ENCODE data around the gene ZNF526.
"Not testable (repeated sequence)": the region's sequence is repeated elsewhere in the genome, so short reads cannot be mapped to it uniquely, and the experiment has no call there.

The ZNF526 gene

GRCh38 chr19:42248270-42249148 lies 28.4 kb downstream of the ZNF526 start:
- no peak for DNase-seq

GRCh38 chr19:42249149-42249750 lies 29.1 kb downstream of the ZNF526 start:
- DNase-seq, result no peak

- DNase-seq, result no peak
These were observed 29.7 kb downstream of the ZNF526 start for GRCh38 chr19:42249769-42250168.

- no peak for DNase-seq
These were observed 30.1 kb downstream of the ZNF526 start for GRCh38 chr19:42250183-42250665.

GRCh38 chr19:42250666-42251531 lies 30.8 kb downstream of the ZNF526 start:
- DNase-seq, result no peak

GRCh38 chr19:42251572-42252358 lies 31.7 kb downstream of the ZNF526 start:
- no peak for DNase-seq

- DNase-seq, result peak in 2 of 6 experiments; percentile 9 to 34
These were observed 32.5 kb downstream of the ZNF526 start for GRCh38 chr19:42252365-42253244.

- DNase-seq, result peak; percentile 54 to 85 (median 76)
These were observed 33.4 kb downstream of the ZNF526 start for GRCh38 chr19:42253245-42254088.

- DNase-seq, result peak; percentile 74 to 90 (median 81)
These were observed 34.2 kb downstream of the ZNF526 start for GRCh38 chr19:42254089-42254849.

GRCh38 chr19:42254850-42255765 lies 35.0 kb downstream of the ZNF526 start, which contains the start of gene ERF:
Gene ERF, minus strand, starts transcription at chr19:42255128. Its CDS starts 129 bp downstream, at chr19:42254999.
- DNase-seq, result peak; percentile 86 to 95 (median 92)

GRCh38 chr19:42255766-42256745 lies 35.9 kb downstream of the ZNF526 start:
- peak in 2 of 6 experiments; percentile 12 to 35 for DNase-seq

GRCh38 chr19:42257842-42258241 lies 37.7 kb downstream of the ZNF526 start:
- DNase-seq, result not testable (repeated sequence)

GRCh38 chr19:42261763-42262162 lies 41.7 kb downstream of the ZNF526 start:
- no peak for DNase-seq

- not testable (repeated sequence) for DNase-seq
These were observed 46.0 kb downstream of the ZNF526 start for GRCh38 chr19:42266105-42266504.

- DNase-seq, result not testable (repeated sequence)
These were observed 47.0 kb downstream of the ZNF526 start for GRCh38 chr19:42266928-42267603.

GRCh38 chr19:42267644-42268141 lies 47.6 kb downstream of the ZNF526 start:
- no peak for DNase-seq

Data from stimulated activated naive CD4-positive, alpha-beta T cell (primary cell).